ENCODE data around the gene DMRTC1B. TPM values are rescaled to one million over a fixed set of nuclear protein-coding genes. Genes with fewer than 3 reads are reported as not detected.
"Not testable (repeated sequence)": the region's sequence is repeated elsewhere in the genome, so short reads cannot be mapped to it uniquely, and the experiment has no call there.

The DMRTC1B gene
- total RNA-seq, 1 experiment from 2014 or later = not detected

GRCh38 chrX:72837532-72837931 lies 60.8 kb downstream of the DMRTC1B start:
- not testable (repeated sequence) for H3K18ac ChIP-seq (ENCODE audit: insufficient read length, low read depth, low read length); H3K4me2 ChIP-seq (ENCODE audit: insufficient read depth, insufficient read length, low read length); H3K23ac ChIP-seq (ENCODE audit: insufficient read length, low read depth, low read length); H3K56ac ChIP-seq (ENCODE audit: insufficient read length, low read depth, low read length); H2AFZ ChIP-seq (ENCODE audit: low read length); H3K79me1 ChIP-seq (ENCODE audit: insufficient read depth, low read depth, low read length, poor library complexity, severe bottlenecking); H4K8ac ChIP-seq (replicated peaks; ENCODE audit: insufficient read length, low read depth, low read length); H3K27me3 ChIP-seq (ENCODE audit: insufficient read depth, low read length); H3K4me1 Mint-ChIP-seq; H3K9ac ChIP-seq (ENCODE audit: extremely low read depth, insufficient read length, low read length); H2BK15ac ChIP-seq (ENCODE audit: low read depth, low read length); H2AK5ac ChIP-seq (ENCODE audit: insufficient read length, low read length); H2BK20ac ChIP-seq (ENCODE audit: low read depth, low read length, poor library complexity, severe bottlenecking); H3K27ac Mint-ChIP-seq; H3K9me3 ChIP-seq (ENCODE audit: control insufficient read depth, low read depth, low read length); H3K23me2 ChIP-seq (ENCODE audit: insufficient read length, low read depth, low read length, poor library complexity, severe bottlenecking); H4K5ac ChIP-seq (ENCODE audit: insufficient read length, low read depth, low read length); H2BK12ac ChIP-seq (ENCODE audit: insufficient read length, low read depth, low read length); H3K4ac ChIP-seq (ENCODE audit: low read depth, low read length); H4K91ac ChIP-seq (ENCODE audit: insufficient read length, low read depth, low read length); DNase-seq; H3T11ph ChIP-seq (ENCODE audit: low read length); H3K79me2 ChIP-seq (ENCODE audit: insufficient read depth, low read length); H3K27ac ChIP-seq (ENCODE audit: insufficient read length, low read depth, low read length); H3K27me3 Mint-ChIP-seq (ENCODE audit: low read depth); H4K20me1 ChIP-seq (ENCODE audit: control insufficient read depth, insufficient read depth, insufficient read length); H3K4me3 Mint-ChIP-seq; H2BK5ac ChIP-seq (ENCODE audit: insufficient read length, low read length); H3K9me3 Mint-ChIP-seq; H2BK120ac ChIP-seq (ENCODE audit: low read depth, low read length, poor library complexity, severe bottlenecking); H3K4me1 ChIP-seq (ENCODE audit: insufficient read depth, low read length); H3K14ac ChIP-seq (ENCODE audit: insufficient read depth, low read length); H3K36me3 Mint-ChIP-seq (ENCODE audit: insufficient read depth in 1 of 3, low read depth in 3 of 3)
- no CpG with 5 or more reads among the region's 2 CpGs for WGBS (ENCODE audit: extremely low coverage, insufficient read length, low lambda C conversion rate)

- H3K27me3 ChIP-seq (ENCODE audit: insufficient read depth, low read length); H4K91ac ChIP-seq (ENCODE audit: insufficient read length, low read depth, low read length); H3K4ac ChIP-seq (ENCODE audit: low read depth, low read length); H3K4me2 ChIP-seq (ENCODE audit: insufficient read depth, insufficient read length, low read length); H3K14ac ChIP-seq (ENCODE audit: insufficient read depth, low read length); H3K56ac ChIP-seq (ENCODE audit: insufficient read length, low read depth, low read length); H3K23ac ChIP-seq (ENCODE audit: insufficient read length, low read depth, low read length); H3K36me3 Mint-ChIP-seq (ENCODE audit: insufficient read depth in 1 of 3, low read depth in 3 of 3); H2BK5ac ChIP-seq (ENCODE audit: insufficient read length, low read length); H3K27ac ChIP-seq (ENCODE audit: insufficient read length, low read depth, low read length); H3K9me3 ChIP-seq (ENCODE audit: control insufficient read depth, low read depth, low read length); H3K4me1 ChIP-seq (ENCODE audit: insufficient read depth, low read length); H2BK20ac ChIP-seq (ENCODE audit: low read depth, low read length, poor library complexity, severe bottlenecking); H2AK5ac ChIP-seq (ENCODE audit: insufficient read length, low read length); H2BK15ac ChIP-seq (ENCODE audit: low read depth, low read length); H3K4me3 Mint-ChIP-seq; H3K4me1 Mint-ChIP-seq; DNase-seq; H3K9ac ChIP-seq (ENCODE audit: extremely low read depth, insufficient read length, low read length); H3K27ac Mint-ChIP-seq; H4K8ac ChIP-seq (replicated peaks; ENCODE audit: insufficient read length, low read depth, low read length); H3K79me1 ChIP-seq (ENCODE audit: insufficient read depth, low read depth, low read length, poor library complexity, severe bottlenecking); H4K5ac ChIP-seq (ENCODE audit: insufficient read length, low read depth, low read length); H2BK12ac ChIP-seq (ENCODE audit: insufficient read length, low read depth, low read length); H3K9me3 Mint-ChIP-seq; H3T11ph ChIP-seq (ENCODE audit: low read length); H3K23me2 ChIP-seq (ENCODE audit: insufficient read length, low read depth, low read length, poor library complexity, severe bottlenecking); H2BK120ac ChIP-seq (ENCODE audit: low read depth, low read length, poor library complexity, severe bottlenecking); H4K20me1 ChIP-seq (ENCODE audit: control insufficient read depth, insufficient read depth, insufficient read length); H3K27me3 Mint-ChIP-seq (ENCODE audit: low read depth); H2AFZ ChIP-seq (ENCODE audit: low read length); H3K18ac ChIP-seq (ENCODE audit: insufficient read length, low read depth, low read length); H3K79me2 ChIP-seq (ENCODE audit: insufficient read depth, low read length): not testable (repeated sequence)
- WGBS (ENCODE audit: extremely low coverage, insufficient read length, low lambda C conversion rate) = no CpG with 5 or more reads among the region's 2 CpGs
Observed at GRCh38 chrX:72882898-72883297, 106.2 kb downstream of the DMRTC1B start.

All from H9 (cell line).